Fibroblast of skin of right biceps (primary cell): ENCODE results near the gene GADD45G.

ENCODE experiments used
- DNase-seq: peaks from one replicate; pipeline ENCODE4 v3.0.0-alpha.2; 2013

The GADD45G gene, protein sequence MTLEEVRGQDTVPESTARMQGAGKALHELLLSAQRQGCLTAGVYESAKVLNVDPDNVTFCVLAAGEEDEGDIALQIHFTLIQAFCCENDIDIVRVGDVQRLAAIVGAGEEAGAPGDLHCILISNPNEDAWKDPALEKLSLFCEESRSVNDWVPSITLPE

DNA sequence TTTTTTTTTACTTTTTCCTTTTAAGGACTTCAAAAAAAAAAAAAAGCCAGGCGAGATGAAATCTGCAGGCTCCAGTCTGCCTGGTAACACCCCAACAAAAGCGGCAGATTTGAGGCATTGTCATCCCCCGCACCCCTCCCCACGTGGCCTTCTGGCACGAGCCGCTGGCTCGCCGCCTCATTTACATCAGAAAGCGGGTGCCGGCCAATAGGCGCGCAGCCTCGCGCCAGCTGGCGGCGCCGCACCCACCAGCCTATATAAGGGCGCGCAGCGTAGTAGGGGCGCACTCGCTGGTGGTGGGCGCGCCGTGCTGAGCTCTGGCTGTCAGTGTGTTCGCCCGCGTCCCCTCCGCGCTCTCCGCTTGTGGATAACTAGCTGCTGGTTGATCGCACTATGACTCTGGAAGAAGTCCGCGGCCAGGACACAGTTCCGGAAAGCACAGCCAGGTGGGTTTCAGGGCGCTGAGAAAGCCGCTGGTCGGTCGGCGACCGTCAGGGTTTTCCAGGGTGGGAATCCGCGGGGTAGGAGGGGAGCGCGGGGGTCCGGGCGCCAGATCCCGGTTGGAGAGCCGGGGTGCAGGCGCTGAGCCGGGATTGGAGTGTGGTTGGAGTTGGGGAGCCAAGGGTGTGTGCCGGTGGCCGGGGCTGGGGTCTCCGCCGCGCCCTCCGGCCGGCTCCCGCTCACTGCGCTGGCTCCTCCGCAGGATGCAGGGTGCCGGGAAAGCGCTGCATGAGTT lies at the start of gene GADD45G:
GADD45G (plus strand) TSS at position 284 of the 736 bp plus-strand sequence; CDS start at position 394, 110 bp downstream.
- peak; percentile 83 for DNase-seq

DNA sequence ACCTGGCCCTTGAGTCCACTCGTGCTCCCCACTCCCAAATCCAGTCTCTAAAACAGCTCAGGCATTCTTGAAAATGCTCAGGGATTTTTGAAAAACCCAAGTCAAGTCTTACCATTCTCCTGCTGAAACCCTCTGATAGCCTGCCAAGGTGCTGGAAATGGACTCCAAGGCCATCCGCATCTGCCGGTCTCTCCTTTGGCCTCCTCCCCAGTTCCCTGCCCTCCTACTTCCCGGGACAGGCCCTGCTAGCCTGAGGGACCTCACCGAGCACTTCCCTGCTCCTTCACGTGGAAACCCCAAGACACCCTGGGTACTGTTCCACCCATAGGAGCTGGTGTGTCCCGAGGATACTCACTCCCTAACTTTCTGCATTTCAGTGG lies 49.8 kb upstream of the GADD45G start:
- DNase-seq = no peak

DNA sequence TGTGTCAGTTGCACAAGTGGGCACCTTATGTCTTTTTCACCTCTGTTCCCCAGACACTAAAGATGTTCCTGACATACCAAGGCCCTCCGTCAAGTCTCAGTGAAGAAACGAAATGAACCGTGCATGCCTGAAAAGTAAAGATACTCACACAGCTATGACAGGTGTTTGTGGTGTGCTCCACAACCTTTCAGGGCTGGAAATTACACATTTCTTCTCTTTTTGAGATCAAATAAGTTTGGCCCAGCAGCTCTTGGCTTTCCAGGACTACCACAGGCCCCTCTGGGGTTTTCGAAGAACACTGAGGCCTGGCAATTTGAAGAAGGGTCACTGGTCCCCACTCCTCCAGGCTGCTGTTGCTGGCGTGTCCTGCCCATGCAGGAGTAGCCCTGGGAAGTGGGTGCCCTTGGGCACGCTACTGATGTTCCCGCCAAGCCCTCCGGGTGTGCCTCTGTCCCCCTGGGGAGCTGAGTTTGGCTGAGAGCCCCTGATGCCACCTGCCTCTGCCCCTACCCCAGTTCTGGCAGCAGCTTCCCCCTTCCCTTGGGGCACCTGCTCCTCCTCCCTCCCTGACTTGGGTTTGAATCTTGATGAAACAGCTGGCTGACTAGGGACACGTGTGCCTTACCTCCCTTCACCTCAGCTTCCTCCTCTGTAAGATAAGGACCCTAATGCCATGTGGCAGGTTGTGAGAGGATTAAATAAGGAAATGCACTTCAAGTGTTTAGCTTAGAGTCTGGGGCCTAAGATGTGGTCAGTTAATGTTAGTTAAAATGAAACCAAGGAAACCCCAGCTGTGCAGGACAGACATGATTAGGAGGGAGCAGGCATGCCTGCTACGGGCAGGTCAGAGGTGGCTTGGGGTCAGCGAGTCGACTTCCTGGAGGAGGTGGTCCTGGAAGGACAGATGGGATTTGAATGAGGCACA lies 49.1 kb upstream of the GADD45G start:
- DNase-seq = no peak

DNA sequence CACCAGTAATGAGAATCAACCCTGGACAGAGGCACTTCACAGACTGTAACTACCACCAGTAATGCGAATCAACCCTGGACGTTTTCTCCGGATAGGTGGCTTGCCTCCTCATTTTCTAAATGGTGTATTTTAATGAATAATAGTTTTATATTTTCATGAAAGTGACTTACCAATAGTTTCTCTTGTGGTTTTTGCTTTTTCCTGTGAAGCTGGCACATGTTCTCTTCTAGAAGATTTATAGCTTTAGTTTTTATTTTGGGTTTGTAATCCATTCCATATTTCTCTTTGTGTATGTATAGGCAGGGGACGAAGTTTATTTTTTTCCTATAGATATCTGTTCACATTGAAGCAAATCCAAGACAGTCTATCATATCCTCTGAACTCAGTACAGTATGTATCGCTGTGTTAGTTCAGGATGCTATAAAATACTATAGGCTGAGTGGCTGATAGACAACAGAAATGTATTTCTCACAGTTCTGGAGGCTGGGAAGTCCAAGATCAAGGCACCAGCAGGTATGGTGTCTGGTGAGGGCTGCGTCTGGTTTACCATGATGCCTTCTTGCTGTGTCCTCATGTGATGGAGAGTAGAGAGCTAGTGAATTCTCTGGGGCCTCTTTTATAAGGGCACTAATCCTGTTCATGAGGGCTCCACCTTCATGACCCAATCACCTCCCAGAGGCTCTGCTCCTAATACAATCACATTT lies 46.5 kb upstream of the GADD45G start:
- no peak for DNase-seq

DNA sequence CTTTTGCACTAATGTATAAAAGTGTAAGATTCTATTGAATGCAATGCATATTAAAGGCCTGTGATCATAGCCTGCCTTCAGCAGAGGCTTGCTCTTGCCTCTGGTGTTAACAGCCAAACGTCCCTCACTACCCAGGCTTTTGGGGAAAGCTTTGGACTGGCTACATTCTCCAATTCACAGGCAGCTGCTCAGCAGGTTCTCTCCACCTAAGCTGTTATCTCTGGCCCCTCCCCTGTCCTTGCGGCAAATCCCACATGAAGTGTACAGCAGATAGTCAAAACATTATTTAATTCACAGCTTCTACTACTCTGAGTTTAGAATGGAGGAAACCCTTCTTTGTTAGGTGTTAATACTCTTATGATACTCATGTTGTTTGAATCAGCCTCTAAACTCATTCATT lies 45.9 kb upstream of the GADD45G start:
- DNase-seq = no peak

DNA sequence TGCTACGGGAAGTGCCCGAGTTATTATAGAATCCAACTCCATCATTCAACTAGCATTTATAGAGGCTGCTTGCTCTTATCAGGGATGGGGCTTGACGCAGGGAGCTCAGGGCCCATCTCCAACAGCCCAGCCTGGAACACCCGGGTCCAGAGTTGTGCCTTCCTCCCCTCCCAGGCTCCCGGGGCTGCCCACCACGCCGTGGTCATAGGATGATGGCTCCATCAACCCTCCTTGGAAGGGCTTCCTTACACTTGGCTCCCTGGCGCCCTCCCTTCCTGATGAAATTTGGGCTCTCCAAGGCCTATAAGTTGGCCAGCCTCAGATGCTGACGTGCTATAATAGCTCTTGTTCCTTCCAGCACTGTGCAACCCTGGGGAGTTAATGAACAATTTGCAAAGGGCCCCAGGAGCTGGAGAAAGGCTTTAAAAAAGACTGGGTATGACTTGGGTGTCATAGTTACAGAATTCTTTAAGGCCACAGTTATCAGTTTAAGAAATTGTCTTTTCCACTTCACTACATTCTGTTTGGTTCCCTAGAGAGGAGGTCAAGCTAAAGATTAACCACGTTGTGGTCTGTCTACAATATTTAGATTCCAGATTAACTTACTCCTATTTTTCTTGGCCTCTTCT lies 42.5 kb upstream of the GADD45G start:
- DNase-seq = peak; percentile 30

DNA sequence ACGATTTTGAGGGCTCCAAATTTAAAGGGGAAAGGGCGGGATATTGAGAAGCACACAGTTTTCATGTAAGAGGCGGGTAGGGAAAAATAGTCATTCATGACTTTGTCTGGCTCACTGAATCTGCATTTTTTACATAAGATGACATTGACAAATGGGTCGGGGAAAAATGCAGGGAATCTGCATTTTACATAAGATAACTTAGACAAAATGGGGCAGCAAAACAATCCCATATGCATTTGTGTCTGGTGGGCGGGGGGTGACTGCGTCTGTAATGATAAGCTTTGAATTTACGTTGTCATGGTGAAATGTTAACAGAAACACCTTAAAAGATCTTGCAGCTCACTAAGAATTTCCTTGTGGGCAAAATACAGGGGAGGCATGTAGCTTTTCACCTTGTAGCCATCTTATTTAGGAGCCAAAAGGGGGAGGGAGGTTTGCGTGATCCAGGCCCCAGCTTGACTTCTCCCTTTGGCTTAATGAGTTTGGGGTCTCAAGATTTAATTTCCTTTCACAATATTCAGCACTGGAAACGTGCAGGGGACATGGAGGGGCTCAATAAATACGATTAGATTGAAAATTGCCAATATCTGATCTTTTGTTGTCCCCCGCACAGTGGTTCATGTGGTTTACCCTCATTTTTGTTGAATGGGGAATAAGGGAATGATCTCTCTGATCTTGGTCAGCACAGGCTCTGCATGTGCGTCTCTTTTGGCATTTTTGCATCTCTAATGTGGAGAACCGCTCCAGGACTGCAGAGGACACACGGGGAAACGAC lies 41.1 kb upstream of the GADD45G start:
- no peak for DNase-seq

DNA sequence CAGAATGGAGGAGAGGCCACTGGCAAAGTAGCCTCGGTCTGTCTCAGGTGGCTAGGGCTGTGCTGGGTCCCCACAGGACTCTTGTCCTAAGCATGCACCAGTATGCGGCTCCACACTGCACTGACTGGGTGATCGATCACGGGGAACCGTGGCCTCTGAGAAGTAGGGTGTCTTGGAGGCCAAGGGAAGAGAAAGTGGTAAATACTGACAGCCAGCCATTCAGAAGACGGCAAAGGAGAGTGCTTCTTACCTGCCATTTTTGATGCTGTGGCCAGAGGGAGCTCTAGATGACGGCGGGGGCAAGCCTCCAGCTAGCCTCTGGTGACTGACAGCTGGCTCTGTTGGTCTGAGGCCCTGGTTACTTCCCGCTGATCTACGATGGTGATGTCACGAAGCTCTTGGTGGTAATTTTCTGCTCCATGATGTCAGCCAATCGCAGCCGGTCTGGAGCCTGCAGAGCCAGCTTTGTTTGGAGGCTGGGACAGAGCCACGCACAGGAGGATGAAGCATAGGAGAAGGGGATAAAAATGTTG lies 40.4 kb upstream of the GADD45G start:
- DNase-seq = peak; percentile 2

DNA sequence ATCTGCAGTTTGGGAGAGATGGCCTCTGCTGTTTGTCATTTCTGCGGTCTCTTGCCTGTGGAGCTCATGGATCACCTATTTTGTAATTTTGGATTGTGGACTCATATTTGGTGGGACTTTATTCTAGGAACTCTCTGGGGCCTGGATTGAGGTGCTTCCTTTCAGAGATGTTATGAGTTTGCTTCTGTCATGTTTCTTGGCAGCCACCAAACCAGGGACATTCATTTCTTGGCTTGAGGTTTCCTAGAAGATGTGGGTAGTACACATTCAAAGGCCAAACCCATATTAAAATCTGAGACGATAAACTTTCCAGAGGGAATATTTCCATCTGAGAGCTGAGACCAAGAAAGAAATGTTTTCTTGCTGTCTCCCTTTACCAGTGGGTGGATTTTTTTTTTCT lies 37.2 kb upstream of the GADD45G start:
- no peak for DNase-seq

DNA sequence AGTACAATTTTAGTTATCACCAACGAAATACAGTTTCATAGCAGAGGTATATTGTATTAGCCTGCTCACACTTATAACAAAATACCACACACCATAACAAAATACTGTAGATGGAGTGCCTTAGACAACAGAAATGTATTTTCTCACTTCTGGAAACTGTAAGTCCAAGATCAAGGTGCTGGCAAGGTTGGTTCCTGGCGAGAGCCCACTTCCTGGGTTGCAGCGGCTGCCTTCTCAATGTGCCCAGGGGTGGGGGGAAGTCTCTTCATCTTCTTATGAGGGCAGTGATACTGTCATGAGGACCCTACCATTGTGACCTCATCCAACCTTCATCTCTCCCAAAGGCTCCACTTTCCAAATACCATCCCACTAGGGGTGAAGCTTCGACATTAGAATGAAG lies 30.5 kb upstream of the GADD45G start:
- no peak for DNase-seq

DNA sequence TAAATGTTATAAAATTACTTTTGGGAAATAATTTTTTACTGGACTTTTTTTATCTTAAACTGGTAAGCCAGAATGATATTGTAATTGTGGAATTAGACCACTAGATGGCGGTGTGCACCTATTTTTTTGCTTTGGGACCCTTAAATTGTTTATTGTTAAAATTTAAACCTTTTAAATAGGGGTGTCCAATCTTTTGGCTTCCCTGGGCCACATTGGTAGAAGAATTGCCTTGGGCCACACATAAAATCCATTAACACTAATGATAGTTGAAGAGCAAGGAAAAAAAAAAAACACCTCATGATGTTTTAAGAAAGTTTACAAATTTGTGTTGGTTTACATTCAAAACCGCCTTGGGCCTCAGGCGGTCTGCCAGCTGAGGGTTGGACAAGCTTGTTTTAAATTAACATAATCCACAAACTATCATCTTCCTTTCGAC lies 28.4 kb upstream of the GADD45G start:
- peak; percentile 28 for DNase-seq

DNA sequence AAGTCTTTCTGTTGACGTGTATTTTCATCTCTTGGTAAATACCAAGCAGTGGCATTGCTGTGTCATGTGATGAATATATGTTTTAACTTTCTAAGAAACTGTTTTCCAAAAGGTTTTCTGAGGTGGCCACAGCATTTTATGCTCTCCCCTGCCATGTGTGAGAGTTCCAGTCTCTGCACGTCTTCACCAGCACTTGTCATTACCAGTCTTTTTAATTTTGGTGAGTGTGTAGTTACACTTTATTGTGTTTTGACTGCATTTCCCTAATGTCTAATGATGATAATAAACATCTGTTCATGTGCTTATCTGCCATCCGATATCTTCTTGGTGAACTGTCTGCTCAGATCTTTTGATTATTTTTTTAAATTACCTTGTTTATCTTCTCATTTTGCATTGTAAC lies 27.4 kb upstream of the GADD45G start:
- no peak for DNase-seq

DNA sequence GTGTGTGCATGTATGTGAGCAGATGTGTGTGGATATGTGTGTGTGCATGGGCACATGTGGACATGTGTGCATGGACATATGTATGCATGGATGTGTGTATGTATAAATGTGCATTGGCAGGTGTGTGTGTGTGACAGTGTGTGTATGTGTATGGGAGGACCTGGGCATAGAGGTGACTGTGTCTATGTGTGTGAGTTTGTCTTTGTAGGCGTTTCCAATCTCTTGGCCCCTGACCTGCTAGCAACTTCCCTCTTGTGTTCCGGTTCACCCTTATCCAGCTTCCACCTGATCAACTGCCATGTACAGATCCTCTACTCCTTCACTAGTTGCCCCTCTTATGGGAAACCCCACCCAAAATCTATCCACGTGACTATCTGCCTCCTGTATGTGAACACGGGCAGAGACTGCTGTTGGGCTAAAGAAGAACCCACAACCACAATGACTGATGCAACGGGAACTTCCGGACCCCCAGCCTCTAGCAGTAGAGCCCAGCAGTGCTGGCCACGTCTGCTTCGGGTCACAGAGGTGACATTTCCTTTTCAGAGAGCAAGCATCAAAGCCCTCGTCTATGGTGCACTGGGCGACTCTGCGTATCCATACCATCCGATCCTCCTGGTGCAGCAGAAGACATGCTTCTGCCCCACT lies 24.9 kb upstream of the GADD45G start:
- DNase-seq = no peak

DNA sequence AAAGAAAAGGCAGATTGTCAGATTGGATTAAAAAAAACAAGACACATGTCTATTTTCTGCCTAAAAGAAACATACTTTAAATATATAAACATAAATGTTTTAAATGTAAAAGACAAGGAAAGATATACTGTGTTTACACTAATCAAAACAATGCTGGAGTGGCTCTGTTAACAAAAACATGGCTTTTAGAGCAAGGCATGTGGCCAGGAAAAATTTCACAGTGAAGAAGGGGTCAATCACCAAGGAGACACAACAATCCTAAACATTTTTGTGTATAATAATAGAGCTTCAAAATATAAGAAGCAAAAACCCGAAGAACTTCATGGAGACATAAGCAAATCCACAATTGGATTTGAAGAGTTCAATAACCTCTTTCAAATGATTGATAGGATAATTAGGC lies 18.5 kb upstream of the GADD45G start:
- DNase-seq = no peak

DNA sequence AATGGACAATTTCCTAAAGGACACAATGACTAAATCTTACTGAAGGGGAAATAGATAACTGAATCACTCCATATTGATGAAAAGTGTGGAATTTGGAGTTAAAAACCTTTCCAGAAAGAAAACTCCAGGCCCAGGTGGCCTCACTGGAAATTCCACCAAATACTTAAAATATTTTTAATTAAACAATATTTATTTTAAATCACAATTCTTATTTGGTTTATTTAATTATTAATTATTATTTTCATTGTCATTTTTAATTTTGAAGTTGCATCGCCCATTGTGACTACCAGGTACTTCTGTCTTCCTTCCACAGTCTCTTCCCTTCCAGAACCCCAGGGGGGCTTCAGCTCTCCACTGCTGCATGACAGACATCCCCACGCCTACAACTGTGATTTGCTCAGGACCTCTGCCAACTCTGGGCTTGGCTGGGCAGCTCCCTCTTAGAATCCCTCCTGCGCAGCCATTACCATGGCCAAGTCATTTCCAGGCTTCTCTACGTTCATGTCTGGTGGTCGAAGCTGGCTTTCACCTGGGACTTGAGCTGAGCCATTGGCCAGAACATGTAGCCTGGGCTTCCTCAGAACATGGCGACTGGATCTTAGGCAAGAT lies 16.4 kb upstream of the GADD45G start:
- no peak for DNase-seq

DNA sequence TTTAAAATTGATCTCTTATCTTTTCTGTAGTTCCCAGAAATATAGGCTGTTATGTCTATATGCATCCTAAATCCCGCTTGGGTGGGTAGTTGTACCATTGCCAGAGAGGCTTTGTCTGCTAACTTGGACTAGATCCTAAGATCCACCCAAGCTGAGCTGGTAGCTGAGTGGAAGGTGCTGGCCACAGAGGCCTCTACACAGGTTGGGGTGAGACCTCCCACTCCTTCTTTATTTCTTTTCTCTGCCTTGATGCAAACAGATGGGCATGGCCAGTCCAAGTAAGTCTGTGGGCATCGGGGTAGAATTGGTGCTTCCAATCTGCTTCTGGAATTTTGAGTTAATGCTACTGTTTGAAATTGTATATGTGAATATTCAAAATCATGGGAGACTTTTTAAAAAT lies 14.4 kb upstream of the GADD45G start:
- DNase-seq = no peak

DNA sequence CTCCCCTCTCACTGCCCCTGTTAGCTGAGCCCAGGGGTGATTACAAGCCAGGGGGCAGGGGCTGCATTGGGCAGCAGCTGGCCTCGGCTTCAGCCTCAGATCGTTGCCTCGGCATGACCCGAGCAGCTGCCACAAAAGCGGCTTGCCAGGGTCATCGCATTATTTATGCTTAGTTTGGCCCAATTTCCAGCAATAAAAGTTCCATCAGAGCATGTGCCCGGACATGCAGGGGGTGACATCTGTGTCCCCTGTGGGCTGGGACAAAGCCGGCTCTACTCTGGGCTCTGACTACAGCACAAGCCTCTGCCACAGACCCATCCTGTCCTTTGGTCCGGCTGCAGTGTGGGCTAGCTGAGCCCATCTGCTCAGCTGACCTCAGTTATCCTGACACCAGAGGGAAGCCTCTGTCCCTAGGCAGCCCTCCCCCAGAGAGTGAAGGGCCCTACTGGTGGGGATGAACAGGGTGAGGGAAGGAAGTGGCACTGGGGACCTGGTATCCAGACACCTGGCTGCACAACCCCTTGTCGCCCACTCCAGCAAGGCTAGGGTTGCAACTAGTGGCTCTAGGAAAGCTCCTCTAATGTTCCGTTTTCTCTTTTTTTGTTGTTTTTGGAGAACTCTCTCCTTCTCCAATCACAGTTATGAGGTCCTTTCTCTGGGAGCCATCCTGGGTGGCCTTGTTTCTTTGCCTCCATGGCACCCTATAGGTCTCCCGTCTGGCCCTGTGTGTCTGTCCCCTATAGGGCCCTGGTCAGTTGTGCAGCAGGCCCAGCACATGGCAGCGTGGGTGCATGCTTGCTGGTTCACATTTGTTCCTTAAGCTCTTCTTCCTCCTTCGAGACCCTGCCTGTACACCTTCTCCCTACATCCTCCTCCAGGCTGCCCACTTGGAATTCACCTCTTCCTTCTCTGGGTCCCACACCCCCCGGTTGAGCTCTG lies 13.3 kb upstream of the GADD45G start:
- no peak for DNase-seq

DNA sequence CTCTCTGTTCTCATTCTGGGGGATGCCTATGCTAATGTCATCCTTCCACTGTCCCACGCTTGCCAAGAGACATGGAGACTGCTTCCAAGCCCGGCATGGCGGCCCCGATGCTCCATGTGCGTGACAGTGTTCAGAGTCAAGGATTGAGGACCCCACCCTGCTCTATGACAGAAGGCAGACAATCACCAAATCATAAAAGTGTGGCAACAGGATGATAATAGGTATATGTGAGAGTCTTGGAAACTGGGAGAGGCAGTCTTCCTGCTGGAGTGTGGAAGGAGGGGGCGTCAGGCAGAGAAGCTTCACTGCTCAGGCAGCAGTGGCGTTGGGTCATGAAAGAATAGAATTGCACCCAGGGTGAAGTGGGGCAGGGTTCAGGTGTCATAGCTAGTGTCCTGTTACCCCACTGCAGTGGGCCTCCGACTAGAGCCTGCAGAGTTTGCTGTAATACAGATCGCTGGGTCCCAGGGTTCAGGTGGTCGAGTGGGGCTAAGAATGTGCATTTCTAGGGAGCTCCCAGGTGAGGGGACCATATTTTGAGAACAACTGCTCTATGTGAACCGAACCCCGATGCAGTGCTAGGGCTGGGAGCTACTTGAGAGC lies 12.5 kb upstream of the GADD45G start:
- no peak for DNase-seq
